ENCODE results near the gene TMEM141.

The TMEM141 gene

DNA sequence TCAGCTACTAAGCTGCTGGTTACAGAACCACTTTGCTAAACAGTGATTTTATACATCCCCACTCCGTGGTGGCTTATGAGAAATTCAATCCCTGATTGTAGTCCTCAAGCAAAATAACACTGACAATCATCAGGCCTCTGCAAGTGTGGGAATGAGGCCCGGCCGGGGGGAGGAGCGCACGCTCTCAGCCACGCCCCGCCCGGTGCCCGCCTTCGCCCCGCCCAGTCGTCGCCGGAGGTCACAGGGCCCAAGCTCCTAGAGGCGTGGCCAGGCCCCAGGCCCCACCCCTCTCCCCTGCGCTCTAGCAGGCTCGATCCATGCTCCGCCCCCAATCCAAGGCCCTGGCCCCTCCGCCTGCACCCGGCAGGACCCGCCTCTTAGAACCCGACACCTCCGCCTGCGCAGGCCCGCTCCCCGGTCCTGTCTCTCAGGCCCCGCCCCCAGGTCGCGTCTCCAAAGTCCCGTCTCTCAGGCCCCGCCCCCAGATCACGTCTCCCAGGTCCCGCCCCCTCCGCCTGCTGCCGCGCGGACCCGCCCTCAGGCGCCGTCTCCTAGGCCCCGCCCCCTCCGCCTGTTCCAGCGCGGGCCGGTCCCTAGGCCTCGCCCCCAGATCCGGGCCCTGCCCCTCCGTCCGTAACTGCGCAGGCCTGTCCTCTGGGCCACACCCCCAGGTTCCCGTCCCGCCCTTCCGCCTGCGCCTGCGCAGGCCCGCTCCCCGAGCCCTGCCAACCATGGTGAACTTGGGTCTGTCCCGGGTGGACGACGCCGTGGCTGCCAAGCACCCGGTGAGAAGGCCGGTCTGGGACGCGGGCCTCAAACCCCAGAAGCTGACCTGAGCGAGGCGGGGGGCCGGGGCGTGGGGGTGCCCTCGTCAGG, at the start of gene TMEM141:
Gene TMEM141, plus strand, starts transcription at position 705 of the 876 bp plus-strand sequence. Its CDS starts 27 bp downstream, at position 732.
- peak; percentile 97 for DNase-seq

DNA sequence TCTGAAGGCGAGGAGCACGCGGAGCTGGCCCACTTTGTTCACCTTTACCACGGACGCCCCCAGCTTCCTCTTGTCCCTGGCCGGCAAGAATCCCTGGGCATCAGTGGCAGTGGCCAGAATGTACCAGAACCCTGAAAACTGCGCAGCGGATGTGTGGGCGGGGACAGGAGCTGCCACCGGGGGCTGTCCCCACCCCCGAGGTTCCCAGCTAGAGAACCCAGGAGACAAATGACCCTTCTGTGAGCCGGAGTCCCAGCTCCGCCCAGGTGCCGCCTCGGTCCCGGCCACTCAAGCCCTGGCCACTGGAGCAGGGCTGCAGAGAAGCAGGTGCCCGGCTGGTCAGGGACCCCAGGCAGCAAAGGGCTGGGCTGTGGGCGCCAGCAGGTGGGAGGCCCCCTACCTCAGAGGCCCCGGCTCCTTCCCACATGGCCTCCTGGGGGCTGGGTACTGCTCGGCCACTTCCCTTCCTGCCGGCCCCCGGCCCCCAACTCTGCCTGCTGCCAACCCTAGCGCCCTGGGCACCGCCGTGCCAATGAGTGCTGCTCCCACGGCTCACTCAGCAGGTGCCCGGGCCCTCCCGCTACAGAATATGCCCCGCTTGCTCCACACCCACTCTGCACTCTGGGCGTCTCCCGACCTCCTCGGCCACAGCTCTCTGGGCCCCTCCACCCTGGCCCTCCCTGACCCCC, 49.1 kb upstream of the TMEM141 start:
- no peak for DNase-seq

DNA sequence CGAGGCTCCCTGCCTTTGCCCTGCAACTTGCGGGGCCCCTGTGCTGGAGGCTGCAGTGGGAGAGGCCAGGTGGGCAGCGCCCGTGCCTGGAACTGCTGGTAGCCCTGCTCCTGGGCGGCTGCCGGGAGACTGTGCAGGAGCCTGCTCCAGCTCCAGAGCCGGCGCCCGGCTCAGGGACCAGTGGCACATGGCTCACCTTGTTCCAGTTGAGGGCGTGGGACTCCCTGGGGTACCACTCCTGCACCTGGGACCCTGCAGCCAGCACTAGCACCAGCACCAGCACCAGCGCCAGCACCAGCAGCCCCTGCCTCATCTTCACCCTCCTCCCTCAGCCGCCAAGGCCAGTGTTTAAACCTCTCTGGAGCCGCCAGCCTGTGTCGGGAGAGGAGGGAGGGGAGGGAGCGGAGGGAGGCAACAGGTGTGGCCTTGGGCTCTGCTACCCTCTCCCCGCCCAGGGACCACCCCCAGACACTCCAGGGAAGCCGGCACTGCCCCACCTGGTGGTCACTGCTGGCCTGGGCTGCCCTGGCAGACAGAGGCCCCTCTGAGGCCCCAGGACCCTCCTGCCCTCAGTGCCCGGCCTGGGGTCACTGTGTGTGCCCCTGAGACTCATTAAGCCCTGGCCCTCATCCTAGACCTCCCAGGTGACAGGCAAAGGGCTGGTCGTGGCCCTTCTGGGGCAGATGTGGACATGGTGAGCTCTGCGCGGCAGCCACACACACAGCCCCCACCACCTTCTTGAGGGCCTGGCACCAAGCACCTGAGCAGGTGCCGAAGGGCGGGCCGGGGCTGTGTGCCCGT, 48.4 kb upstream of the TMEM141 start, which contains the start of gene LCN10:
Gene LCN10, minus strand, starts transcription at position 350 of the 801 bp plus-strand sequence. Its CDS starts 37 bp downstream, at position 313.
- no peak for DNase-seq

DNA sequence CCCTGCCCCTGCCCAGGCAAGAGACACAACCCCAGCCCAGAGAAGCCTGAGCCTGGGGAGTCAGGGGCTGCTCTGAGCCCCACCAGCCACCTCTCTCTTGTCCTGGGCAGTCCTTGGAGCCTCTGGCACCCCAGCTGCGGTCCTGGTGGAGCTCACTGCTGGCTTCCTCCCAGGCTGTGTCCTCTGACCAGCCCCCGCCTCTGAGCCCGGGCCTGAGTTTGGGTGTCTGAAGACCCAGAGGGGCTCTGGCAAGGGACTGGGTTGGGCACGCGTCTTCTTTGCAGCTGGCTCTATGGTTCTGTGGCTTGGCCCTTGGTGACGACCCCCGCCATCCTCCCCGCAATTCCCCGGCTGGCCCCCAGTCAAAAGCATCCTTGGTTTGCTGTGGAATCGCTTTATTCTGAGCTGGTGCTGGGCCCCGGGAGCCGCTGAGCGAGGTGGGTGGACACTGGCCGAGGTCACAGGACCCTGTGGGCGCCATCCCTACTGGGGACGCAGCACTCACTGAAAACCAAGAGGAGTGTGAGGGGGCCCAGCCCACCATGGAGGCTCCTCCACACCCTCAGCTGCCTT, 47.4 kb upstream of the TMEM141 start:
- no peak for DNase-seq

DNA sequence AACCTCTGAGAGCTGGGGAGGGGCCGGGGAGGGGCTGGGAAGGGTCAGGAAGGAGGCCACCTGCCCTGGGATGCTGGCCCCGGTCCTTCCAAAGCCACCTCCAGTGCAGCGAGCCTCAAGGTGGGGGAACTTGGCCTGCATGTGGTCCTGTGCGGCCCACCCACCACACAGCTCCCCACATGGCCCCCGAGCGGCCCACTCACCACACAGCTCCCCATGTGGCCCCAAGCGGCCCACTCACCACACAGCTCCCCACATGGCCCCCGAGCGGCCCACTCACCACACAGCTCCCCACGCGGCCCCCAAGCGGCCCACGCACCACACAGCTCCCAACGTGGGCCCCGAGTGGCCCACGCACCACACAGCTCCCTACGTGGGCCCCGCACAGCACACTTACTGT, 46.4 kb upstream of the TMEM141 start:
- no peak for DNase-seq

DNA sequence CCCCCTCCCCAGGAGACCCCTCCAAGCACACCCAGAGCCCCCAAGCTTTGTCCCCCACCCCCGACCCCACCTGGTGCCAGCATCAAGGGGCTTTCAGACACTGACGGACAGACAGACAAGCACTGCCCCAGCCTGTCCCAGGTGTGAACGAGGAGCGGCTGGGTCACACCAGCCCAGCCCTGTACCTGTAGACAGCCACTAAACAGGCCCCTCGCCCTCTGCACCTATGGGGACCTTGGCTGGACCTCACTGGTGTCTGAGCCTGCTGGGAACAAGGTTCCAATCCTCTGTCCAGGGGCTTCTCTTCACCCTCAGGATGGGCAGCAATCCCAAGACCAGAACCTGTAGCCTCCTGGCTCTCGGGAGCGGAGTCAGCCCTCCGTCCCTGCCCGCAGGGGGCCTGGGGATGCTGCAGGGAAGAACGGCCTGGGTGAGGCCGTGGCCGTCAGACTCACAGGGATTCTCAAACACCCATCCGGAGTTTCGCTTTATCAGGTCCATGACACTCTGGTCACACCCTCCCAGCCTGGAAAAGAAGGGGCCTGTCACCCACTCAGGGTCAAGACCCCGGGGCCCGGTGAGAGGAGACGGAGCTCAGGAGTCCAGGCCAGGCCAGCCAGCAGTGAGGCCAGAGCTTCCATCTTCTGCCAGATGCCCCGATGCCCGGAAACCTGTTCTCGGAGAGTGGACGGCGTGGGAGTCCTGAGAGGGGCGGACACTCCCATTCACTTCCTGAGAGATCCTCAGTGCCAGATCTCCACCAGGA, 45.6 kb upstream of the TMEM141 start:
- no peak for DNase-seq

DNA sequence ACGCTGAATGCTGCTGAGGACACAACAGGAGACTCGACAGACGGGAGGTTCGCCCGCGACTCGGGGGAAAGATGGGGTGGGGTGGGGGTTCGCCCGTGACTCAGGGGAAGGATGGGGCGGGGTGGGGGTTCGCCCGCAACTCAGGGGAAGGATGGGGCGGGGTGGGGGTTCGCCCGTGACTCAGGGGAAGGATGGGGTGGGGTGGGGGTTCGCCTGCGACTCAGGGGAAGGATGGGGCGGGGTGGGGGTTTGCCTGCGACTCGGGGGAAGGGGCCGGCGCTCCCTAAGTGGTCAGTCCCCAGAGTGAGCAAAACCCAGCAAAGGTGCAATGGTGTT, 45.0 kb upstream of the TMEM141 start:
- no peak for DNase-seq

DNA sequence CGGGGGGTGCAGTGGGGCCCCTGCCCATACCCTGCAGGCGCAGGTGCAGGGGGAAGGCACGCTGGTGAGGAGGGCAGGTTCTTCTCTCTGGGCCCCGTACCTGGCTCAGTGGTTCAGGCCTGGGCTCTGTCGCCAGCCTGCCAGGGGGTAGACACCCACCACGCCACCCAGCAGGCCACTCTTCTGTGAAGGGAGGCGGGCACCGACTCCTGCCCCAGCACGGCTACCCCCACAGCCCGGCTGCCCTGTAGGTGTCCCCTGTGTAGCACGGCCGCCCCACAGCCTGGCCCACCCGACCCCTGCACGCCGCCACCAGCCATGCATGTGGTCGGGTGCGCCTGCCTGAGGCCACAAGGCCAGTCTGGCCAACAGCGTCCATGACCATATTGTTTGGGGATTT, 44.5 kb upstream of the TMEM141 start:
- DNase-seq = no peak

DNA sequence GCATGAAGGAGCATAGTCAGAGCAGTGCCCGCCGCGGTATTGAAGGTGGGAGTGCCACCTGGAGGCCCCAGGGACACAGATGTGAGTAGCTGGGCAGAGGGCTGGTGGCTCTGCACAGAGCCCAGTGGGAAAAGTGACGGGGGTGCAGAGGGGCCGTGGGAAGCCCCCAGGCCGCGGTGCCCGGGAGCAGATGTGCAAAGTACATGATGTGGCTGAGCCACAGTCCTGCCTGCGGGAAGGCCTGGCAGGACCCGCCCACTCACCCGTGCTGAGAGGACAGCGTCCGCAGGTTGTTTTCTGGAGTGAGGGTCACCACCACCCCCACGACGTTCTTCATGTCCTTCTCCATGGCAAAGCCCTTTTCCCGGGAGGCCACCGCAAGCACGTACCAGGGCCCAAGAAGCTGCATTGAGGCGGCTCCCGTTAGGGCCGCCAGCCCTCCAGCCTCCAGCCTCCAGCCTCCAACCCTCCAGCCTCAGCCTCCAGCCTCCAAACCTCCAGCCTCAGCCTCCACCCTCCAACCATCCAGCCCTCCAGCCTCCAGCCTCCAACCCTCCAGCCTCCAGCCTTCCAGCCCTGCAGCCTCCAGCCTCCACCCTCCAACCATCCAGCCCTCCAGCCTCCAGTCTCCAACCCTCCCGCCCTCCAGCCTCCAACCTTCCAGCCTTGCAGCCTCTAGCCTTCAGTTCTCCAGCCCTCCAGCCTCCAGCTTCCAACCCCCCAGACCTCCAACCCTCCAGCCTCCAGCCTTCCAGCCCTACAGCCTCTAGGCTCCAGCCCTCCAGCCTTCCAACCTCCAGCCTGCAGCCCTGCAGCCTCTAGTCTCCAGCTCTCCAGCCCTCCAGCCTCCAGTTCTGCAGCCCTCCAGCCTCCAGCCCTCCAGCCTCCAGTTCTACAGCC, 43.7 kb upstream of the TMEM141 start:
- no peak for DNase-seq

DNA sequence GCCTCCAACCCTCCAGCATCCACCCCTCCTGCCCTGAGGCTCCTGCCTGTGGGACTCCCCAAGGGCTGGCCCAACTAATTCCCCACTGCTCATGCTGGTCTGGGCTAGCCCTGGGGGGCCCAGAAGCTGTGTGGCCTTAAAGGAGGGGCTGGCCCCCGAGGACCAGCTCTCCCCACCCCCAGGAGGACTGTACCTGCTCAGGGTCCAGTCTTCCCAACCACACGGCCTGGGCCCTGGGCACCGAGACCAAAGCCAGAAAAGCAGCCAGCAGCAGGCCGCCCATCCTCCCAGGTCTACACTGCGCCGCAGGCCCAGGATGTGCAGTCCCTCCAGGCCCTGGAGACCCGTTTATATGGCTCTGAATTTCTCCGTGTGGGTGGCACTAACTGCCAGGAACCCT, 42.9 kb upstream of the TMEM141 start, which contains the start of gene LCN6:
Gene LCN6, minus strand, starts transcription at position 325 of the 400 bp plus-strand sequence. Its CDS starts 42 bp downstream, at position 283.
- DNase-seq = no peak

DNA sequence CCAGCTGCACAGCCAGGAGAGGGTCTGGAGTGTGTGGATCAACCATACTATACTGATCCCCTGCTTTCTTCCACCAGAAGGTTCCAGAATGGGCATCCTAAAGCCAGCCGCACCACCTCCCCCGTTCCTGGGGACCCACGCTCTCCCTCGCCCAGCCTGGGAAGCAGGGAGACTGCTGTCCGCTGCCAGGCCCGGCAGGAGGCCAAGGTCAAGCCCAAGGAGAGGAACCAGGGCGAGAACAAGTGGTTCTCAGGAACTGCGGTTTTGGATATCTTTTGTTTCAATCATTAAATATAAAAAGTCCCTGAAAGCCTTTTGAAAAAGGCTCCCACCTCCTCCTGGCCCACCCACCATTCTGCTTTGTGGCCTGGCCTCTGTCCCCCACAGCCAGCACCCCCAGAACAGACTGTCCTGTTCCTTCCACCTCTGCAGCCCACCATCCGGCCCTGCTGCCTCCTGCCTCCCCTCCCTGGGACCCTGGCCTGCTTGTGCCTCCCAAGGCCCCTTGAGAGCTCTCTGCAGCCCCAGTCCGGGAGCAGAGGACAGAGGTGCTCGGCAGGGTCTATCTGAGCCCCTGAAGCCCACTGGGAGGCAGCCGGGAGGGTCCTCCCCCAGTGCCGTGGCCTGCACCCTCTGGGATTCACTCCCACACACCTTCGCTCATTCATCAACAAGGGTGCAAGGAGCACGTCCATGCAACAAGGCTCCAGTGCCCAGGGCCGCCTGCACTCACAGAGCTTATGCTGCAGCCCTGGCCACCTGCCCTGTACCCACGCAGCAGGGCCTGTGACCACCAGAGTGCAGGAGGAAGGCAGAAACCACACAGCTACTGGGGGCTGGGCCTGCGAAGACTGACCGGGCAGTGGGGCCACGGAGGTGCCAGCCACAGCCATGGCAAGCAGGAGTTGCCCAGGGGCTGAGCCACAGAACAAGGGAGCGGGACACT, 42.2 kb upstream of the TMEM141 start:
- DNase-seq = no peak

DNA sequence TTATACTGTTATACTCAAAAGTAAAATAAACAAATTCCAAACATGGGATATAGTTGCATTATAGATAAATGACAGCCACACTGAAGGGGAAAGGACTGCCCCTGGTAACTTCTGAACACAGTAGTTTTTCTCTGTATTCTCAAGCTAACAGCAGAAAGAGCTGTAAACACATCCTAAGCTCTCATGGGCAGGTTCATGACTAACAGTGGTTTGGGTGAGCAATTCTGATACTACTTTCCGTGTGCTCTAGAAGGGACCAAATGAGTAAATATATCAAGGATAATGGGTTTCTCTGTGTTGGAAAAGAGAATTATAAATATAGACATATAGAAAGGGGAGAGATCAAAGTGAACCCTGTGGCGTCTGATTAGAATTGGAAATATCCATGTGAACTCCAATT, 40.6 kb upstream of the TMEM141 start:
- no peak for DNase-seq

DNA sequence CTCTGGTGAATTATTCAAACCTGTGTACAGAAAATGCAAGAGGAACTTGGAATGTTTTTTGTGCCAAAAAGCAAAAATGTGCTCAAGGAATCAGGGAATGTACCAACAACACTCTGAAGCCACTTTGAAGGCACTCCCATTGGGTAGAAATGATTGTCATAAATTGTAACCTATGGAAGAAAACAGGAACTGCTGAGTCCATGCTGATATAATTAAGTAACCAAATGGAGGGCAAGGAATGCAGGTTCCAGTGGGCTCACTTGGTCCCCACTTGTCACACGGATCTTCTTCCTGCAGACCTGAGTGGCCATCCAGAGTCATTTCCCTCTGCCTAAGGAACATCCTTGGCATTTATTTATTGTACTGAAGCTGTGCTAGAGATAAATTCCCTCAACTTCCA, 39.9 kb upstream of the TMEM141 start:
- no peak for DNase-seq

DNA sequence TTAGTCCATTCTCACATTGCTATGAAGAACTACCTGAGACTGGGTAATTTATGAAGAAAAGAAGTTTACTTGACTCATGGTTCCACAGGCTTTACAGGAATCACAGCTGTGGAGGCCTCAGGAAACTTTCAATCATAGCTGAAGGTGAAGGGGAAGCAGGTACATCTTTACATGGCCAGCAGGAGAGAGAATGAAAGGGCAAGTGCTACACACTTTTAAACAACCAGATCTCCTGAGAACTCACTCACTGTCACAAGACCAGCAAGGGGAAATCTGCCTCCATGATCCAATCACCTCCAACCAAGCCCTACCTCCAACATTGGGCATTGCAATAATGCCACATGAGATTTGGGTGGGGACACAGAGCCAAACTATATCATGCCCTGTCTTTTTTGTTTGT, 39.3 kb upstream of the TMEM141 start:
- no peak for DNase-seq

DNA sequence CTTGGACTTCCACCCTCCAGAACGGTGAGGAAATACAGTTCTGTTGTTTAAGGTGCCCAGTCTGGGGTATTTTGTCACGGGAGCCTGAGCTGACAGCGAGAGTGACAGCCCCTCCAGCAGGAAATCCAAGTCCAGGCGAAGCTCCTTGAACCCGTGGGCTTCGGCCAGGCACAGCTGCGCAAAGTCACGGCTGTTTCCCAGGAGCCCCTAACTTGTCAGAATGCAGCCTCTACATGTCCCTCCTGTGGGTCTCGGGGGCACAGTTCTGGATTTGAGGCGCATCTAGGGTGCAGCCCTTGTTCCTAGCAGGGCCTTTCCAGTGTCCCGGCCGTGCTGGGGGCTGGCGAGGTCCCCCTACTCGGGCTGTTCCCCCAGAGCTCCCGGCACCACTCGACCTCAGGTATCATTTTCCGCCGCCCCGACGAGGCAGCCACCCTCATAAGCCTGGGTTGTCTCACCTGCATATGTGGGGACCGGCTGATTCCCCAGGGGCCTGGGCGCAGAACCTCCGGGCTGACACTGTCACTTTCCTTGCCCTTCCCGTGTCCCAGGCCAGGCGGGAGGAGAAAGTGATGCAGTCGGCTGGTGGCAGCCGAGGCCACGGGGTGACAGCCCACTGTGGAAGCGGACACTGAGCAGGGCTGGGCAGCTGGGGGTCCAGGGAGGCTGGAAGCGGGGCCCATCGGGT, 37.6 kb upstream of the TMEM141 start:
- DNase-seq = no peak

DNA sequence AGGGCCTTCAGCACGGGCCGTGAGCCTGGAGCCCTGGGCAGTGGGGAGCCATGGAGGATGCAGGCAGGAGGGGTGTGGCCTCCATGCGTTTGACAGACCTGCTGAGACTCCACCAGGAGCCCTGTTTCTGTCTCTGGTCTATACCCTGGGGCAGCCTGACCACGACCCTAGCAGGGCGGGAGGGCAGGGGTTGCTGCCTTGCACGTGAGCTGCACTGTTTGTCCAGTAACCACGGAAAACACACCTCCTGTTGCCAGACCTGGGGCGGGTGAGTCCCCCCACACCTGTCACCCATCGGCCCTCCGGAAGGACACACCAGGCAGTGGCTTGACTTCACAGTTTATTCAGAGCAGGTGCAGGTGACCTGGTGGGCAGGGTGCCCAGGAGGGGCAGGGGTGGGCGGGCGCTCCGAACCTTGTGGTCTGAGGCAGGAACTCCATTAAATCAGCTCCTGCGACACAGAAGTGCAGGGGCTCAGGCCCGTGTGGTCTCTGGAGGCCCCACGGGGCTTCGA, 37.0 kb upstream of the TMEM141 start:
- no peak for DNase-seq

DNA sequence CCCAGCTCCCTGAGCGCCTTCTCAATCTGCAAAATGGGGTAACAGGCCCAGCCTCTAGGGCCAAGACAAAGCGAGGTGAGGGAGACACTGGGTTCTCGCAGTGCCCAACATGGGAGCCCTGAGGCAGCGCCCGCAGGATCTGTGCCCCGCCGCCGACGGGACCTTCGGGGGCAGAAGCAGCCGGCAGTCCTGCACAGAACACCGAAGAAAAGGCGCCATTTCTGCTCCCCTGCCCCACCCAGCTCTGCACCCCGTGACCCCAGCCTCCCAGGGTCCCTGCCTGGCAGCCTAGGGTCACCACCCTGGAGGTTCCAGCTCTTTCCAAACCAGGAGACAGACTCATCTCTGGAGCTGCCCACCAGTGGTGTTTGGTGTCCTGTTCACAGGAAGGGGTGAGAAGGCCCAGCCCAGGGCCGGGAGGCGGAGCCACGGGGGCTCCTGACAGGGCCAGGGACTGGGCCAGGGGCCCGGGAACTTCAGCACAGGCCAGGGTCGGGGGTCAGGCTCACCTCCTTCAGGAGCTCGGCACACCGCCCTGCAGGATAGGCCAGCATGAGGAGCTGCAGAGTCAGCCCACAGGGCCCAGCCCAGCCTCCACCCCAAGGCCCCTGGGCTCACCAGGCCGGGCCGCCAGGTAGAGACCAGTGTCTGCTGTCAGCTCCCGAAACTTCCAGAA, 36.4 kb upstream of the TMEM141 start:
- DNase-seq = no peak

All from GOT3 (cell line).